ENCODE measurements around the gene PPT2.
"Not testable (repeated sequence)": the region's sequence is repeated elsewhere in the genome, so short reads cannot be mapped to it uniquely, and the experiment has no call there.

The PPT2 gene

DNA sequence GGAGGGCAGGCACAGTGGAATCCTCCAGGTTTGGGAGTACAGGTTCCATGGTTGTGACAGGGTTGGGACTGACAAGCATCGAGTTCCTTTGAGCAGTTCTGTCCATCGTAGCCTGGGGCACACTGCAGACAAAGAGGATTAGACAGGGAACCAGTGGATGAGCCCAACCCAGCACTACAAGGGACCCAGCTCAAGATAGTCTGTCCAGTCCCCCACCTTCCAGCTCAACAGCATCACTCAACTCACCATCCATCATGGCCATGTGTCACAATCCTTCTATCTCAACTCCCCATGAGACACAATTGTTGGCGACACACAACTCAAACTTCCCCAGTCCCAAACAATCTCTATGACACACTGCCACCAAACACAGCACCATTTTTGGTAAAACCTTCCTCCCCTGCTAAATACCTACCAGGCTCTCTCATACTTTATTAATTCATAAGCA, 50.4 kb downstream of the PPT2 start:
- Histone ChIP-seq H2AK5ac (ENCODE audit: low read depth, low read length) (no peak overlapping the region), H2BK120ac (ENCODE audit: low read depth, low read length) (no peak overlapping the region), H4K8ac (ENCODE audit: low read depth, low read length) (no peak overlapping the region), H3K79me1 (ENCODE audit: low read depth, low read length) (no peaks in the 10 kb centered on the region), H2AFZ (ENCODE audit: low read length) (no peak overlapping the region), H4K91ac (ENCODE audit: low read depth, low read length, poor library complexity) (no peak overlapping the region), H3K4me1 (ENCODE audit: control insufficient read depth in 2 of 2, insufficient read depth in 1 of 2, low read depth in 1 of 2, low read length in 2 of 2) (peaks cover 7 to 12% of the 10 kb centered on the region in 2 donors), H2BK15ac (ENCODE audit: low read length) (no peak overlapping the region), H3K4me3 (ENCODE audit: low read length in 2 of 2) (no peak overlapping the region), H3K27ac (replicated peaks; ENCODE audit: low read length) (no peak overlapping the region), H3K23ac (ENCODE audit: low read depth, low read length, poor library complexity) (no peak overlapping the region), H3K4ac (ENCODE audit: low read length) (no peak overlapping the region), H3K9ac (ENCODE audit: low read depth, low read length, poor library complexity) (no peak overlapping the region), H3K36me3 (replicated peaks in 1 of 2; ENCODE audit: control insufficient read depth in 2 of 2, insufficient read depth in 2 of 2, low read length in 2 of 2) (no peaks in the 10 kb centered on the region), H2BK12ac (ENCODE audit: low read length) (no peak overlapping the region), H3K9me3 (replicated peaks in 1 of 2; ENCODE audit: control insufficient read depth in 2 of 2, insufficient read depth in 1 of 2, low read depth in 1 of 2, low read length in 2 of 2) (no peaks in the 10 kb centered on the region), H3K27me3 (ENCODE audit: control insufficient read depth in 3 of 3, insufficient read depth in 3 of 3, low read depth in 1 of 3, low read length in 3 of 3) (no peaks in the 10 kb centered on the region), H2BK5ac (ENCODE audit: low read length) (no peak overlapping the region), H3K4me2 (ENCODE audit: insufficient read depth, low read length, poor library complexity, severe bottlenecking) (no peak overlapping the region), H3K18ac (ENCODE audit: low read length) (no peak overlapping the region), H3K14ac (ENCODE audit: low read length) (no peak overlapping the region)
- DNase-seq (ENCODE audit: low spot score): no peak
- WGBS, 2 donors (ENCODE audit: extremely low coverage in 2 of 2, insufficient read length in 2 of 2, insufficient replicate concordance in 1 of 2): no CpG with 5 or more reads among the region's 3 CpGs

GRCh38 chr6:32208996-32209395, 55.1 kb downstream of the PPT2 start:
- no peaks in the 10 kb centered on the region for H3K36me3 ChIP-seq (replicated peaks in 1 of 2; ENCODE audit: control insufficient read depth in 2 of 2, insufficient read depth in 2 of 2, low read length in 2 of 2)
- H3K14ac ChIP-seq (ENCODE audit: low read length): no peak overlapping the region
- H3K23ac ChIP-seq (ENCODE audit: low read depth, low read length, poor library complexity): no peak overlapping the region
- H3K4me2 ChIP-seq (ENCODE audit: insufficient read depth, low read length, poor library complexity, severe bottlenecking): no peak overlapping the region
- H2BK120ac ChIP-seq (ENCODE audit: low read depth, low read length): no peak overlapping the region
- H3K18ac ChIP-seq (ENCODE audit: low read length): no peak overlapping the region
- H4K91ac ChIP-seq (ENCODE audit: low read depth, low read length, poor library complexity): no peak overlapping the region
- no peak overlapping the region for H3K27ac ChIP-seq (replicated peaks; ENCODE audit: low read length)
- no CpG with 5 or more reads among the region's 1 CpG for WGBS, 2 donors (ENCODE audit: extremely low coverage in 2 of 2, insufficient read length in 2 of 2, insufficient replicate concordance in 1 of 2)
- peaks cover 0 to 2% of the 10 kb centered on the region in 2 donors for H3K4me1 ChIP-seq (ENCODE audit: control insufficient read depth in 2 of 2, insufficient read depth in 1 of 2, low read depth in 1 of 2, low read length in 2 of 2)
- H2BK12ac ChIP-seq (ENCODE audit: low read length): no peak overlapping the region
- H2BK5ac ChIP-seq (ENCODE audit: low read length): no peak overlapping the region
- no peak overlapping the region for H2AFZ ChIP-seq (ENCODE audit: low read length)
- no peak for DNase-seq (ENCODE audit: low spot score)
- H3K4me3 ChIP-seq (ENCODE audit: low read length in 2 of 2): no peak overlapping the region
- H2AK5ac ChIP-seq (ENCODE audit: low read depth, low read length): no peak overlapping the region
- no peak overlapping the region for H3K4ac ChIP-seq (ENCODE audit: low read length)
- H4K8ac ChIP-seq (ENCODE audit: low read depth, low read length): no peak overlapping the region
- H2BK15ac ChIP-seq (ENCODE audit: low read length): no peak overlapping the region
- H3K9me3 ChIP-seq (replicated peaks in 1 of 2; ENCODE audit: control insufficient read depth in 2 of 2, insufficient read depth in 1 of 2, low read depth in 1 of 2, low read length in 2 of 2): no peaks in the 10 kb centered on the region
- H3K79me1 ChIP-seq (ENCODE audit: low read depth, low read length): no peaks in the 10 kb centered on the region
- peaks cover 0 to 9% (median 0%) of the 10 kb centered on the region in 3 experiments for H3K27me3 ChIP-seq (ENCODE audit: control insufficient read depth in 3 of 3, insufficient read depth in 3 of 3, low read depth in 1 of 3, low read length in 3 of 3)
- no peak overlapping the region for H3K9ac ChIP-seq (ENCODE audit: low read depth, low read length, poor library complexity)

DNA sequence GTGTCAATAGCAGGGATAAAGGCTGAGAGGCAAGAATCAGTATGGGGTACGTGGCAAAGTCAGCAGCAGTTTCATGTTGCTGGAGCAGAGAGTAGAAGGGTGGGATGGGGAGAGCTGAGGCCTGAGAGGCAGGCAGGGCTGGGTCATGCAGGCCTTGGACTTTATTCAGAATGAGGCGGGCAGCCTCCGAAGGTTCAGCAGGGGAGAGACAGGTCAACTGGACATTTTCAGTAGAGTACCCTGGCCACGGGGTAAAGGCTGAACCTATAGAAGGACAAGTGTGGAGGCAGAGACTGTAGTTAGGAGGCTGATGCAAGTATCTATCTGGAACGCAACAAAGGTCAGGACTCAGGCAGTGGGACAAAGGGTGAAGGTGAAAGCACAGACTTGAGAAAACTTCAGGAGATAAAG, 56.3 kb downstream of the PPT2 start:
- Histone ChIP-seq H3K9ac (ENCODE audit: low read depth, low read length, poor library complexity) (no peak overlapping the region), H3K27ac (replicated peaks; ENCODE audit: low read length) (no peak overlapping the region), H3K79me1 (ENCODE audit: low read depth, low read length) (no peaks in the 10 kb centered on the region), H3K4me2 (ENCODE audit: insufficient read depth, low read length, poor library complexity, severe bottlenecking) (no peak overlapping the region), H2BK15ac (ENCODE audit: low read length) (no peak overlapping the region), H2BK12ac (ENCODE audit: low read length) (no peak overlapping the region), H3K36me3 (replicated peaks in 1 of 2; ENCODE audit: control insufficient read depth in 2 of 2, insufficient read depth in 2 of 2, low read length in 2 of 2) (no peaks in the 10 kb centered on the region), H4K8ac (ENCODE audit: low read depth, low read length) (no peak overlapping the region), H3K23ac (ENCODE audit: low read depth, low read length, poor library complexity) (no peak overlapping the region), H2AK5ac (ENCODE audit: low read depth, low read length) (no peak overlapping the region), H3K27me3 (ENCODE audit: control insufficient read depth in 3 of 3, insufficient read depth in 3 of 3, low read depth in 1 of 3, low read length in 3 of 3) (peaks cover 0 to 14% (median 0%) of the 10 kb centered on the region in 3 experiments), H3K4me3 (ENCODE audit: low read length in 2 of 2) (no peak overlapping the region), H3K14ac (ENCODE audit: low read length) (no peak overlapping the region), H3K4ac (ENCODE audit: low read length) (no peak overlapping the region), H4K91ac (ENCODE audit: low read depth, low read length, poor library complexity) (no peak overlapping the region), H3K9me3 (replicated peaks in 1 of 2; ENCODE audit: control insufficient read depth in 2 of 2, insufficient read depth in 1 of 2, low read depth in 1 of 2, low read length in 2 of 2) (no peaks in the 10 kb centered on the region), H2AFZ (ENCODE audit: low read length) (no peak overlapping the region), H2BK5ac (ENCODE audit: low read length) (no peak overlapping the region), H2BK120ac (ENCODE audit: low read depth, low read length) (no peak overlapping the region), H3K18ac (ENCODE audit: low read length) (no peak overlapping the region), H3K4me1 (ENCODE audit: control insufficient read depth in 2 of 2, insufficient read depth in 1 of 2, low read depth in 1 of 2, low read length in 2 of 2) (no peaks in the 10 kb centered on the region)
- no CpG with 5 or more reads among the region's 5 CpGs for WGBS, 2 donors (ENCODE audit: extremely low coverage in 2 of 2, insufficient read length in 2 of 2, insufficient replicate concordance in 1 of 2)
- DNase-seq (ENCODE audit: low spot score): no peak

GRCh38 chr6:32211432-32211831, 57.5 kb downstream of the PPT2 start:
- not testable (repeated sequence) for H3K23ac ChIP-seq (ENCODE audit: low read depth, low read length, poor library complexity); H4K91ac ChIP-seq (ENCODE audit: low read depth, low read length, poor library complexity); H3K79me1 ChIP-seq (ENCODE audit: low read depth, low read length); H3K27ac ChIP-seq (replicated peaks; ENCODE audit: low read length); H3K36me3 ChIP-seq (replicated peaks in 1 of 2; ENCODE audit: control insufficient read depth in 2 of 2, insufficient read depth in 2 of 2, low read length in 2 of 2); H2AK5ac ChIP-seq (ENCODE audit: low read depth, low read length); H2BK120ac ChIP-seq (ENCODE audit: low read depth, low read length); H3K4me3 ChIP-seq (ENCODE audit: low read length in 2 of 2); H2BK15ac ChIP-seq (ENCODE audit: low read length); H3K4ac ChIP-seq (ENCODE audit: low read length); H2BK5ac ChIP-seq (ENCODE audit: low read length); H2BK12ac ChIP-seq (ENCODE audit: low read length); H3K9ac ChIP-seq (ENCODE audit: low read depth, low read length, poor library complexity); H3K9me3 ChIP-seq (replicated peaks in 1 of 2; ENCODE audit: control insufficient read depth in 2 of 2, insufficient read depth in 1 of 2, low read depth in 1 of 2, low read length in 2 of 2); H3K18ac ChIP-seq (ENCODE audit: low read length); H2AFZ ChIP-seq (ENCODE audit: low read length); H3K4me1 ChIP-seq (ENCODE audit: control insufficient read depth in 2 of 2, insufficient read depth in 1 of 2, low read depth in 1 of 2, low read length in 2 of 2); H4K8ac ChIP-seq (ENCODE audit: low read depth, low read length); H3K14ac ChIP-seq (ENCODE audit: low read length); DNase-seq (ENCODE audit: low spot score); H3K4me2 ChIP-seq (ENCODE audit: insufficient read depth, low read length, poor library complexity, severe bottlenecking)
- no CpG with 5 or more reads among the region's 4 CpGs for WGBS, 2 donors (ENCODE audit: extremely low coverage in 2 of 2, insufficient read length in 2 of 2, insufficient replicate concordance in 1 of 2)
- H3K27me3 ChIP-seq (ENCODE audit: control insufficient read depth in 3 of 3, insufficient read depth in 3 of 3, low read depth in 1 of 3, low read length in 3 of 3): peaks cover 0 to 18% (median 0%) of the 10 kb centered on the region in 3 experiments
